ENCODE data around the gene KRTAP4-4.
"Not testable (repeated sequence)": the region's sequence is repeated elsewhere in the genome, so short reads cannot be mapped to it uniquely, and the experiment has no call there.

Gene KRTAP4-4

GRCh38 chr17:41140360-41141131, 20.0 kb downstream of the KRTAP4-4 start, which contains the start of gene KRTAP4-6:
TSS of gene KRTAP4-6 (minus strand) at chr17:41140544. CDS start at chr17:41140487, 57 bp downstream.
- TF ChIP-seq CTCF (IDR thresholded peaks at IDR 0.05; ENCODE audit: low read depth, low read length, missing control alignments), result no peak

GRCh38 chr17:41139865-41140264, 20.7 kb downstream of the KRTAP4-4 start:
- DNase-seq (ENCODE audit: low read depth); H3K4me3 ChIP-seq (ENCODE audit: low read depth, low read length): not testable (repeated sequence)

More at GRCh38 chr17:41140360-41141131, 20.0 kb downstream of the KRTAP4-4 start, which contains the start of gene KRTAP4-6:
- no peak for DNase-seq (ENCODE audit: low read depth)
- no peak within 1 kb of the TSS for H3K4me3 ChIP-seq (ENCODE audit: low read depth, low read length)

- TF ChIP-seq CTCF (IDR thresholded peaks at IDR 0.05; ENCODE audit: low read depth, low read length, missing control alignments), result no peak
- DNase-seq (ENCODE audit: low read depth), result no peak
- H3K4me3 ChIP-seq (ENCODE audit: low read depth, low read length), result no peak overlapping the region
Observed at GRCh38 chr17:41133880-41134735, 26.4 kb downstream of the KRTAP4-4 start.

GRCh38 chr17:41131979-41132378, 28.6 kb downstream of the KRTAP4-4 start:
- H3K4me3 ChIP-seq (ENCODE audit: low read depth, low read length), result no peak overlapping the region
- TF ChIP-seq CTCF (IDR thresholded peaks at IDR 0.05; ENCODE audit: low read depth, low read length, missing control alignments), result no peak
- no peak for DNase-seq (ENCODE audit: low read depth)

GRCh38 chr17:41127371-41127770, 33.2 kb downstream of the KRTAP4-4 start:
- no peak overlapping the region for H3K4me3 ChIP-seq (ENCODE audit: low read depth, low read length)
- TF ChIP-seq CTCF (IDR thresholded peaks at IDR 0.05; ENCODE audit: low read depth, low read length, missing control alignments), result no peak
- no peak for DNase-seq (ENCODE audit: low read depth)

- H3K4me3 ChIP-seq (ENCODE audit: low read depth, low read length), result no peak overlapping the region
- TF ChIP-seq CTCF (IDR thresholded peaks at IDR 0.05; ENCODE audit: low read depth, low read length, missing control alignments), result no peak
- DNase-seq (ENCODE audit: low read depth), result no peak
Observed at GRCh38 chr17:41126412-41126811, 34.1 kb downstream of the KRTAP4-4 start.

- no peak for DNase-seq (ENCODE audit: low read depth)
- H3K4me3 ChIP-seq (ENCODE audit: low read depth, low read length), result no peak overlapping the region
- TF ChIP-seq CTCF (IDR thresholded peaks at IDR 0.05; ENCODE audit: low read depth, low read length, missing control alignments), result no peak
Observed at GRCh38 chr17:41125064-41125463, 35.5 kb downstream of the KRTAP4-4 start.

GRCh38 chr17:41123991-41124371, 36.6 kb downstream of the KRTAP4-4 start, which contains the start of gene KRTAP4-12:
TSS of gene KRTAP4-12 (minus strand) at chr17:41124182. CDS start at chr17:41124122, 60 bp downstream.
- not testable (repeated sequence) for DNase-seq (ENCODE audit: low read depth); H3K4me3 ChIP-seq (ENCODE audit: low read depth, low read length)

GRCh38 chr17:41123292-41123990, 37.1 kb downstream of the KRTAP4-4 start:
- not testable (repeated sequence) for H3K4me3 ChIP-seq (ENCODE audit: low read depth, low read length); DNase-seq (ENCODE audit: low read depth)
